ENCODE results near the gene ETFBKMT.

ETFBKMT gene, protein sequence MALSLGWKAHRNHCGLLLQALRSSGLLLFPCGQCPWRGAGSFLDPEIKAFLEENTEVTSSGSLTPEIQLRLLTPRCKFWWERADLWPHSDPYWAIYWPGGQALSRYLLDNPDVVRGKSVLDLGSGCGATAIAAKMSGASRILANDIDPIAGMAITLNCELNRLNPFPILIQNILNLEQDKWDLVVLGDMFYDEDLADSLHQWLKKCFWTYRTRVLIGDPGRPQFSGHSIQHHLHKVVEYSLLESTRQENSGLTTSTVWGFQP

DNA sequence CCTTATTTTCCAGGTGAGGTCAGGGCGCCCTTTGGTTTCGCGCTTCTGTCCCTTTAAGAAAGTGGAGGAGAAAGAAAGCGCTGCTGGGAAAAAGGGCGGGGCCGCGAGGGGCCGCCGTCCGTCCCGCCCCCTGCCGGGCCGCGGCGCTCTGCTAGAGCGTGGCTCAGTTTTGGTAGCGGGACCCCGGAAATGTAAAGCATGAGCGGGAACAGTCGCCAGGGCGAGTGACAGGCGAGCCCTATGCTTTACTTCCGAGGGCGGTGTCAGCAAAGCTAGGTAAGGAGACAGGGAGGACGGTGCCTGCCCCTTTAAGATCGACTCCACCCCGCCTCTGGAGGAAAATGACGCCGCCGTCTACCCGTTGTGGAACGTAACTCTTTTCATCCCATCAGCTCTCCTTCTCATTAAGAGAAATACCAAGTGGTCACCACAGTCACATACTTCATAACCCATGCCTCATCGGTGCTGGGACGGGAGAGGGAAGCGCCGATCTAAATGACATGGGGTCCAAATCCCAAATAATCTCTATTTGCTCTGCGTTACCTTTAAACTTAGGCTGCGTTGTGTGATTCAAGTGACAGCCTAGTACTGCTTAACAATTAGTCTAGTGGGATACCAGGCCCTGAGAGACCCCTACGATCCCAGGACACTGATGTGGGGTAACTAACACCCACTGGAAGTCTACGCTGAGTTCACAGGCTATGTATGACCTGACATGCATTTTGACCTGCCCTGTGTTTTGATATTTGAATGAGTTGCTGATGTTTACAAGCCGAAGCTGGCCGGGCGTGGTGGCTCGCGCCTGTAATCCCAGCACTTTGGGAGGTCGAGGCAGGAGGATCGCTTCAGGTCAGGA is at the start of gene ETFBKMT:
Gene ETFBKMT, plus strand, starts transcription at position 602 of the 856 bp plus-strand sequence. CDS start 2,266 bp downstream, outside the sequence.
- peak; percentile 99 for DNase-seq

DNA sequence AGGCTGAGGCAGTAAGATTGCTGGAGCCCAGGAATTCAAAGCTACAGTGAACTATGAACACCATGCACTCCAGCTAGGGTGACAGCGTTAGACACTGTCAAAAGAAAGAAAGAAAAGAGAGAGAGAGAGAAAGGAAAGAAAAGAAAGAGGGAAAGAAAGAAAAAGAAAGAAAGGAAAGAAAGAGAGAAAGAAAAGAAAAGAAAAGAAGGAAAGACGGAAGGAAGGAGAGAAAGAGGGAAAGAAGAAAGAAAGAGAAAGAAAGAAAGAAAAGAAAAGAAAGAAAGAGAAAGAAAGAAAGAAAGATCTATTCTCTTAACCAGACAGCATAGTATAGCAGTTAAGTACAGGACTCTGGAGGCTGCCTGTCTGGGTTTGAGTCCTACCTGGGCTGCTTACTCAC is 46.7 kb upstream of the ETFBKMT start:
- peak; percentile 2 for DNase-seq

DNA sequence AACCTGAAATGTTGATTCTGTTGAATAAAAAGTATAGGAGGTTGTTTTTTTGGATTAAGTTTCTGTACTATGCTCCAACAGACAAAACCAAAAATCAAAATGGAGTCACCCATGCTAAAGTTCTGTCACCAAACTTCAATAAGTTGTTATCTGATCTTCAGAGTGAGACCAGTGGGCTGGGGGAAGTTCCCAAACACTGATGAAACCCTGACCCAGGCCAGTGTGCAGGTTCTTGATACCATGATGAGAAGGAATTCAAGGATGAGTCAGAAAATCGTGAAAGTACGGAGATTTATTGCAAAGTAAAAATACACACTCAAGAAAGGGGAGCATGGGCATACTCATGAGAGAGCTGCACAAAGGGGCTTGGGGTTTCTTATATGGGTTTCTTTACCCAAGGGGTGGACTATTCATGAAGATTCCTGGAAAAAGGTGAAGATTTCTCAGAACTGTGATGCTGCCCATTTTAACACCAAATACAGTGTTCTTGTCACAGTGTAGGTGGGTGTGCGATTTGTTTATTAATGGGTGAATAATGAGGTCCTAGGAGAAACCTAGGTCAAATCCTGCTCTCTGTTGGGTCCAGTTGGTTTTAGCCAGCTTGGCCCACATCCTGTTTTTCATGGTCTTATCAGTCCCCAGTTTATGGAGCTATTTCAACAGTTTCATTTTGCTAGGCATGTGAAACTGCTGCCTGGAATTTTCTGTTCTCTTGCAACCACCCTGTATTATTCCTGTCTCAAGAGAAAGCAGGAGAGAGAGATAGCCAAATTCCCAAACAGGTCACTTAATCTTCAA is 41.1 kb upstream of the ETFBKMT start:
- peak; percentile 40 for DNase-seq

DNA sequence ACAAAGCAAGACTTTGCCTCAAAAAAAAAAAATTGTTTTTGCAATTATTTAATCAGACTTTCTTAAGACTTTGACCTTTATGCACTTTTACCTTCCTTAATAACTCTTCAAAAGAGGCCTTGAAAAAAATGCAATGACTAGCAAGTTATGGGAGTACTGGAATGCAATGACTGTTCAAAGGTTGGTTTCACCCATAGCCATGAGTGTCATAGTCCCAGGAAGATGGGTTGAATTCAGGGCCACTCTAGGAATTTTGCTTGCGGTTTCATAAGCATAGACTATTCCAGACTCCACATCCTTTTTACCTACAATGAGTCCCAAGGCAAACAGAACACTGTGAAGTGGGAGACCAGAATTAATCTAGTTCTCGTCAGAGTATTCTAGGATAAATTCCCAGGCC is 39.2 kb upstream of the ETFBKMT start:
- peak; percentile 4 for DNase-seq

DNA sequence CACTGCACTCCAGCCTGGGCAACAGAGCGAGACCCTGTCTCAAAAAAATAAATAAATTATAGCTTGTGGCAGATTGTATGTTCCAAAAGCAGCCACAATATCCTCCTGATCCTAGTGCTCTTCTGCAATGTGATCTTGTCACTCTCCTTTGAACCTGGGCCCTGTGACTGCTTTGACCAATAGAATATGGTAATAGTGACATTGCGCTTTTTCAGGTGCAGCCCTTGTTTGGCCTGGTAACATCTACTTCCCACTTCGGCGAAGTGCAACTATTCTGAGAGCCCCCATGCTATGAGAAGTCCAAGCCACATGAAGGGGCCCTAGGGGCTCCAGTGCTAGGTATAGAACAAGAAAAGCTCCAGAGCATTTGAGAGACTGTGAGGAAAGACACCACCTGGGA is 37.5 kb upstream of the ETFBKMT start:
- DNase-seq: peak; percentile 36

DNA sequence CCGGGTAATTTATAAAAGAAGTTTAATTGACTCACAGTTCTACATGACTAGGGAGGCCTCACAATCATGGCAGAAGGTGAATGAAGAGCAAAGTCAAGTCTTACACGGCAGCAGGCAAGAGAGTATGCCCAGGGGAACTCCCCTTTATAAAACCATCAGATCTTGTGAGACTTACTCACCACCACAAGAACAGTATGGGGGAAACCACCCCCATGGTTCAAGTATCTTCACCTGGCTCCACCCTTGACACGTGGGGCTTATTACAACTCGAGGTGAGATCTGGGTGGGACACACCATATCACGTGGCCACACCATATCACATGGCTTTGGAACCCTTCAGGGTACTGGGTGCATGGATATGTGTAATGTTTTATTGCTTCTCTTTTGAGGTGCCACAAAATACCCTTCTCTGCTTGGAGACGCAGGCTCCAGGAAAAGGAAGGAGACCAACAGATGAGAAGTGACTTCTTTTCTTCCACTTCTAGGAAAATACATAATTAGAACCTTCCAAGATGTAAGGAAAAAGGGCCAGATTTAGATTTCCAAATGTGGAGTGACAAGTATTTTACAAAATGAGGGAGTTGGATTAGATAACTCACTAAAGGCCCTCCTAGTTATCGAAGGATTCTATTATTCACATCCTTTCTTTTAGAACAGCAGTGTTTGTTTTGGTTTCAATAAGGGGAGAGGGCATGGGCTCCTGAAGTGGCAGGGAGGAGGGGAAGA is 33.1 kb upstream of the ETFBKMT start:
- peak; percentile 24 for DNase-seq

DNA sequence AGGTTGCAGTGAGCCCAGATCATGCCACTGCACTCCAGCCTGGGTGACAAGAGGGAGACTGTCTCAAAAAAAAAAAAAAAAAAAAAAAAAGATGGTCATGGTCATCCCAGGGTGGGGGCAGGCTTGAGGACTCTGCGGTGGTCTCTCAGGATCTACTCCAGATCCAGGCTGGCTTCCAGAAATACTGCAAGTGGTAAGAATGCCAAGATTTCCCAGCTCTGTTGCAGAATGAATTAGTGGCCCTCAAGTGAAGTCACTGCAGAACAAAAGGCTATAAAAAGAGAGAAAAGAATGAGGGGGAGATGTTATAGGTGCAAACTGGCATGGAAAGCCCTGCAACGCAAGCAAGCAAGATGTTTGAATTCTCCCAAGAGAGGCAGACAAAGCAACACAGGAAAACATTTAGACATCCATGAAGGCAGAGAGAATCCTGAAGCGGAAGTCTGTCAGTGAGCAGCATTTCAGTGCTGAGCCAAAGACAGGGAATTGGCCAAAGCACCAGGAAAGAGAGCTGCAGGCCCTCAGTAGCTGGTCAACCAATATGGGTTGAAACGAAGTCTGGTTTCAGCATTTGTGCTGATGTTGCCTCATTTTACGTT is 31.9 kb upstream of the ETFBKMT start:
- DNase-seq: peak; percentile 33

DNA sequence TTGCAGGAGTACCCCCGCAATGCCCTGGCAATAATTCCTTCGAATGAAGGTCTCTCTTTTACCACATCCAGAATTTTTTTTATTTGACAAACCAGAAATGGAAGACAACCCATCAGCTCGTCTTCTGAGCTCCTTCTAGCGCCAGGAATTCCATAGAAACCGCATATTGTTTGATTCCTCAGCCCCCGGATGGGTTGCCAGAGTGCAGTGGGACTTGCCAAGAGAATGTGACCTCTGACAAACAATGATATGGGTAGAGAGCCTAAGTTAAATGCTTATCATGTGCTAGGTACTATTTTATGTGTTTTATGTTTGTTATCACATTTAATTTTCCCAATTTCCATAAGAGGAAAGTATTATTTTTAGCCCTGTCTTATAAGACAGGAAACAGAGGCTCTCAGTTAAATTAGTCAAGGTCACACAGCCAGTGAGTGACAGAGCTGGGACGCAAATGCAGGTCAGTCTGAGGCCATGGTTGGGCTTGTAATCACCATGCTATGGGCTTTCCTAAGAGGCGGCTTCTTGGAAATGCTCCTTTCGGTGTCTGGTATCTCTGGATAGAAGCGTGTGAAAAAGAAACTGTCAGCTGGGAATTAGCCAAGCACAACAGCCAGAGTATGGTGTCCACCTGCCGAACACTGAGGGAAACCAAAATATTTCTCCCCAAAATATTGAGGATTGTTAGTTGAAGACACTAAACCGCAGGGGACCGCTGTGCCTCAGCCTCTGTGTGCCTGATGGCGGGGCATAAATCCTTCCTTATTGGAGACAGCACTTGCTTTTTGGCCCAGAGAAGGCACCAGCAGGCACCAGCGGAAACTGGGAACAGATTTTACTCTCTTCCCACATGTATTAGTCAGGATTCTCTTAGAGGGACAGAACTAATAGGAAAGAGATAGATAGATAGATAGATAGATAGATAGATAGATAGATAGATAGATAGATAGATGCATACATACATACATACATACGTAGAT is 29.4 kb upstream of the ETFBKMT start:
- peak; percentile 46 for DNase-seq

DNA sequence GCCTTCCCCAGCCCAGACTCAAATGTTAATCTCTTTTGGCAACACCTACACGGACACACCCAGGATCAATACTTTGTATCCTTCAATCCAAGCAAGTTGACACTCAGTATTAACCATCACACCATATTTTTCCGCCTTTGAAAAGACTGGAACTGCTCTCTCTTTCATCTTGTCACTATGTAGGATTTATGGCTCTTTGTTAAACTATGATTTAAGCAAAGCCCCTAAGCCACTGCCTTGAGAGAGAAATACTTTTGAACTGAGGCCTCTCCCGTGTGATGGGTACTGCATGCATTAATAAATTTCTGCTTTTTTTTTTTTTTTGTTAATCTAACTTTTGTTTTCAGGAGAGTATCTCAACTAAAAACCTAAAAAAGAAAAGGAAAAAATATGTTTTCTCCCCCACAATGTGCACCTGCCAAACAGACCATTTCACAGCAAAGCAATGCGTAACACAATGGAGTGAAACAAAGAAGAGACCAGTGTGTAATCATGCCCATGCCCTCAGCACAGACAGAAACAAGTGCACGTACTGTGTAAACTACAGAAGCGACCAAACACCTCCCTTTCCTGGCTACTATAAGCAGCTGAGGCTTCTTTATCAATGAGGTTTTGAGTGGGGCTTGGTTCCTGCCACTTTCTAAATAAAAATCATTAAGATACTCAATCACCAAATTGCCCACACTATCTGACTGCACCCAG is 28.3 kb upstream of the ETFBKMT start:
- peak; percentile 7 for DNase-seq

DNA sequence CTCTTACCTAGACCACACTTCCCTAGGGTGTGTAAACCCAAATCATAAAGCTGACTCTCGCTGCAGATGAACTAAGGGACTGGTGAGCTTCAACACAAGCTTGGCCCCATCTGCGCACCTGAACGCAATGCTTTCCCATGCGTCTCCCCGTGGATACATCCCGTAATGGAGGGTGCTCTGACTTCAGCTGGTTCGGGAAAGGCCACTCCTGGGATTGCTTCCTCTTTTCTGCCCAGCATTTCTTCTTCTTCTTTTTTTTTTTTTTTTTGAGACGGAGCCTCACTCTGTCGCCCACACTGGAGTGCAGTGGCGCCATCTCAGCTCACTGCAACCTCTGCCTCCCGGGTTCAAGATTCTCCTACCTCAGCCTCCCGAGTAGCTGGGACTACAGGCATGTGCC is 27.7 kb upstream of the ETFBKMT start:
- no peak for DNase-seq

DNA sequence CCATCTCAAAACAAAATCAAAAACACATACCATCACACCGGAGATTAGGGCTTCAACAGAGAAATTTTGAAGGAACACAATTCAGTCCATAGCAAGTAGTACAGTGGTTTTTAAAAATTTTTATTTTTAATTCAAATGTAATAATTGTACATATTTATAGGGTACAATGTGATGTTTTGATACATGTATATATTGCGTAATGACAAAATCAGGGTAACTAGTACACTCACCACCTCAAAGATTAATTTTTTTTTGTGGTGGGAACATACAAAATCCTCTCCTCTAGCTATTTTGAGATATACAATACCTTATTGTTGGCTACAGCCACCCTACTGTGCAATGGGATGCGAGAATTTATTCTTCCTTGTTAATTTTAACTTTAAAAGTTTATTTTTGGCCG is 26.0 kb upstream of the ETFBKMT start:
- peak; percentile 4 for DNase-seq

DNA sequence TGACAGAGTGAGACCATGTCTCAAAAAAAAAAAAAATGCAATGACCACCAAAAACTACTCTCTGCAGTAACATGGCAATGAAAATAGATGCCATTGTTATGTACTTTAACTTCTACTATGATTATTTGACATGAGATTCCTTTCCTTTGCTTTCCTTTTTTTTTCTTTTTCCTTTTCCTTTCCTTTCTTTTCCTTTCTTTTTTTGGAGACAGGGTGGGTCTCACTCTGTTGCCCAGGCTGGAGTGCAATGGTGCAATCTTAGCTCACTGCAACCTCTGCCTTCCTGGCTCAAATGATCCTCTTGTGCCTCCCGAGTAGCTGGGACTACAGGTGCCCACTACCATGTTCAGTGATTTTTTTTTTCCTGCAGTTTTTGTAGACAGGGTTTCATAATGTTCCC is 24.9 kb upstream of the ETFBKMT start:
- no peak for DNase-seq

DNA sequence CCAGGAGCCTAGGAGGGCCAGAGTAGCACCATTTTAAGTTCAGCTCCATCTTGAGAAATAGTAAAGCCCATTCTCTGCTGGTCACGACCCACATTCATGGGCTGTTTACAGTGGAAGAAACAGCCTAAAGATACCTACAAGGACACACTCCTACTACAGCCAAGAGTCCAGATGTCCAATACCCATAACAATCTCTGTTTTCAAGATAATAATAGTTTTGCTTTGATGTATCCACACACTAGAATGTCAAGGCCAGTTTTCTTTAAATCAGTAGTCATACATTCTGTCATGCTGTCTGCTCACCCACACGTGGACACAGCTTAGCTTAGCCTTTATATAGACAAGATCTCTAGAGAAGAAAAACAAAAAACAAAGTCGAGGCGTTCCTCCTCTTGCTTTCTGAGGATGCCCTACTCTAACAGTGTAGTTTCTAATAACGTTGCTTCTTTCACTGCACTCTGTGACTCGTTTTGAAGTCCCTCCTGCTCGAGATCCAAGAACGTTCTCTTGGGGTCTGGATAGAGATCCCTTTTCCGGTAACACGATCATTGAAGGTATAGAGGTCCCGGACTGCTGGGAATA is 17.9 kb upstream of the ETFBKMT start:
- DNase-seq: no peak

DNA sequence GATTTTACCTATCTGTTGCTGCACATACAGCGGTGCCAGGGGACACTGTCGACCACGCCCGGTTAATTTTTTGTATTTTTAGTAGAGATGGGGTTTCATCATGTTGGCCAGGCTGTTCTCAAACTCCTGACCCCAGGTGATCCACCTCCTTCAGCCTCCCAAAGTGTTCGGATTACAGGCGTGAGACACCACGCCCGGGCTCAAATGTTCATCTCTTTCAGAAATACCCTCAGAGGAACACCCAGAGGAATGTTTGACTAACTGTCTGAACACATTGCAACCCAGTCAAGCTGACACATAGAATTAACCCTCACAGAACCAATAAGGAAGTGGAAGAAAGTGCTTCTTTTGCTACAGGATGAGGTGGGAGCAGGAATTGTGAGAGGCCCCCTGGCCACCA is 15.0 kb upstream of the ETFBKMT start:
- no peak for DNase-seq

DNA sequence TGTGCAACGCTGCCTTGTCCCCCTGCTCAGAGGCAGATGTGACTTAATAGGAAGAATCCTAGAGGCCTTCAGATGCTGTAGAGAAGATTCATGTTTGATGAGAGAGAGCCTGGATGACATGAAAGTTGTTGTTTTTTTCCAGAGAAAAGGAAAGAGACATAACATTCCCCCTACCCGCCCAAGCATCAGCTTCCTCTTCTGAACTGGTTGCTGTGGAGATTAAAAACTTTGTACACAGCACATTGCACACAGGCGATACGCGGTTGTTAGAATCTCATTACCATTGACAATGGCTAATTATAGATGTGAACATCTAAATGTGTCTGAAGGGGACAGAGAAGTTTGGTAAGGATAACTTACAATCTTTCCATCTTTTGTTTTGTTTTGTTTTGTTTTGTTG is 13.6 kb upstream of the ETFBKMT start:
- peak; percentile 22 for DNase-seq

DNA sequence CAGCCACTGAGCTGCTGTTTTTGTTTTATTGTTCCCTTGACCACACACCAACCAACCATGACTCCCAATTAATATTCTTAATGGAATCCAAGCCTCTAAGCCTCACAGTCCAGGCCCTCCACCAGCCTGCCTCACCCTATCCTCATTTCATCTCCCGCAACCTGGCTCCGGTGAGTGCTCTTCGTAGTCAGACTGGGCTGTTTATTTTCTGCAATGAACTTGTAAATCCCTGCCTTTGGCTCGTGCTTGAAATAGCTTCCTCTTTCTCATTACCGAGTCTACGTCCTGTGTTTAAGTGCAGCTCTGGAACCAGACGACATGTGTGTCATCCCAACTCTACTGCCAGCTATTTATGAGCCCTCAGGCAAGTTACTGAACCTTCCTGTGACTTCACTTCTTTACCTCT is 12.4 kb upstream of the ETFBKMT start:
- peak; percentile 94 for DNase-seq

DNA sequence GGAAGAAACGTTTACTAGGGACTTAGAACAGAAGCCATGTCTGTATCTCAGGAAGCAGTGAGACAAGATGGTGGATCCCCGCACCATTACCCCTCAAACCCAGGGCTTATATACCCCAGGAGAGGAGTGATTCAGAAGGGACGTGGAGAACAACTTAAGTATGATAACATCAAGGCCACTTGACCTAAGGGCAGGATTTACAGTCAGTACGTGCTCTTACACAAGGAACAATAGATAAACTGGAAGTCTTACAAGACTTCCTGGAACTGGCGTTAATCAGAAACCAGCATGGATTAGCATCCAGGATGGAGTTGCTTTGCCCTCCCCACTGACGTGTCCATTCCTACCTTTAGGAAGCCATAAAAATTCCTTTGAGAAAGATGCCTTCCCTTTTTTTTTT is 8.6 kb upstream of the ETFBKMT start:
- peak; percentile 82 for DNase-seq

DNA sequence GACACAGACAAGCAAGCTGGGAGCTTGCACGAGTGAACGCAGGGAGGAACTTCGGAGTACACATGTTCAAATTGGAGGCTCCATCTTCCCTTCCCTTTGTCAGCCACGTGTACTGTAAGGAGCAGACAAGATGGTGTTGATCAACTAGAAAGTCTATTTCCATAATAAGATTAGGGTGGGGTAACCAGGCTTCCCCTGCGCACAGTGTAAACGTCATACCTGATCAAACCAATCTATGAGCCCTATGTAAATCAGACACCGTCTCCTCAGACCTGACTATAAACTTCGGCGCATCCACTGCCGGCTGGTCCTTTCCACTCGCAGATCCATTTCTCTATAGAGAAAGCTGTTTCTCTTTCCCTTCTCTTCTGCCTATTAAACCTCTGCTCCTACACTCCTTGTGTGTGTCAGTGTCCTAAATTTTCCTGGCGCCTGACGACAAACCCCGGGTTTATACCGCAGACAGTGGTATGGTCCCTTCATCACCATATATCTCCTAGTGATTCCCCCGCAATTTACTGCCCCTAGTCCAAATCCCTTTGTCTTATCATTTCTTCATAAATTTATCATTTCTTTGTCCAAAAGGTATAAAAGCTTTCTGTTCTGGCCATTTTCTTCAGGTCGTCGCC is 7.5 kb upstream of the ETFBKMT start:
- DNase-seq: no peak

DNA sequence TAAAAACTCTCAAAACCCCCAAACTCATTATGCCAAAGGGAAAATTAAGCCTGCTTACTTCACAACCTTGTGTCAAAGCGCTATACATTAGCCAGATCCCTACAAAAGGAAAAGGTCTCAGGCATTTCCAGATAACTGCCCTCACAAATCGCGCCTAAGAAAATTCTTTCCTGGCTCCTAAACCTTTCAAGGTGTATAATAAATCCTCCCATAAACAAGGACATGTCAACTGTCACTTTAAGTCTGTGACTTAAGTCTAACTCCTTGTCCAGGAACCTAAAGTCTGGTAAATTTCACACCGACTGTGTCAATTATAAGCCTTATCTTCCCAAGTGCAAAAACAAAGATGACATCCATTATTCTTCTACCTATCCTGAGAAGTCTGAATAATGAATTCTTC is 4.3 kb upstream of the ETFBKMT start:
- DNase-seq: peak; percentile 72

DNA sequence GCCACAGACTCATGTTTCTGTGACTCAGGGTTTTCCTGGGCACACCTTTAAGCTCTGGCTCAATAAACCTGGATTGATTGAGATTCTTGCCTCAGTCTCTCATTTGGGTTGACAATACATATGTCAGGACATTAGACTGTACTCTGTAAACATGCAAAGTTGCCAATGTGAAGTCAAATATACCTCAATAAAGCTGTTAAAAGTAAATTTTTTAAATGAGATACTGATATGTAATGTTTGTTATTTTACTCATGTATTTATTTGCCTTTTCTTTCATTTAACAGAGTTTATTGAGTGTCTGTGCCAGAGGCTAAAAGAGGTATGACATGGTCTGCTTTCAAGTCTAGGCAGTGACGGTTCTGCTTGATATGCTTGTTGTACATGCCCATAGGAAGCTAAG is 3.7 kb upstream of the ETFBKMT start:
- DNase-seq: no peak

Measured in islet precursor cell (in vitro differentiated cells).